Measurements from ENCODE around the gene HEYL. TPM values are rescaled to one million over a fixed set of nuclear protein-coding genes. Genes with fewer than 3 reads are reported as not detected.

HEYL gene
- total RNA-seq, 1 donor from 2014 or later, result 17.7 TPM

DNA sequence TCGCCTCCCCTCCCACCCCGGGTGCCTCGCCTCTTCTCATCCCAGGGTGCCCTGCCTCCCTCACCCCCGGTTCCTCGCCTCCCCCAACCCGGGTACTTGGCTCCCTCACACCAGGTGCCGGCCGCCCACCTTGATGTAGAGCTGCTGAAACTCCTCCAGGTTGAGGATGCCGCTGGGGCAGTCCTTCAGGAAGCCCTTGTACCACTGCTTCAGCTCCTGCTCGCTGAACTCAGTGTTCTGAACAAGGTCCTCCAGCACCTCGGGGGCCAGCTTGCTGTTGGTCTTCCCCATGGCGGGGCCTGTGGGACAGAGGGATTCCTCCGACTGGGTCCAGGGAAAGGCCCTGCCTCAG, 44.8 kb upstream of the HEYL start:
- H3K4me3 ChIP-seq, result no peak overlapping the region
- TF ChIP-seq, protein P1, sequence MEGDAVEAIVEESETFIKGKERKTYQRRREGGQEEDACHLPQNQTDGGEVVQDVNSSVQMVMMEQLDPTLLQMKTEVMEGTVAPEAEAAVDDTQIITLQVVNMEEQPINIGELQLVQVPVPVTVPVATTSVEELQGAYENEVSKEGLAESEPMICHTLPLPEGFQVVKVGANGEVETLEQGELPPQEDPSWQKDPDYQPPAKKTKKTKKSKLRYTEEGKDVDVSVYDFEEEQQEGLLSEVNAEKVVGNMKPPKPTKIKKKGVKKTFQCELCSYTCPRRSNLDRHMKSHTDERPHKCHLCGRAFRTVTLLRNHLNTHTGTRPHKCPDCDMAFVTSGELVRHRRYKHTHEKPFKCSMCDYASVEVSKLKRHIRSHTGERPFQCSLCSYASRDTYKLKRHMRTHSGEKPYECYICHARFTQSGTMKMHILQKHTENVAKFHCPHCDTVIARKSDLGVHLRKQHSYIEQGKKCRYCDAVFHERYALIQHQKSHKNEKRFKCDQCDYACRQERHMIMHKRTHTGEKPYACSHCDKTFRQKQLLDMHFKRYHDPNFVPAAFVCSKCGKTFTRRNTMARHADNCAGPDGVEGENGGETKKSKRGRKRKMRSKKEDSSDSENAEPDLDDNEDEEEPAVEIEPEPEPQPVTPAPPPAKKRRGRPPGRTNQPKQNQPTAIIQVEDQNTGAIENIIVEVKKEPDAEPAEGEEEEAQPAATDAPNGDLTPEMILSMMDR (IDR thresholded peaks at IDR 0.05), result no peak
- ATAC-seq (no peak), DNase-seq (no peak)
- H3K4me1 ChIP-seq, result peaks cover 4% of the 10 kb centered on the region
- H3K27me3 ChIP-seq, result peaks cover 22% of the 10 kb centered on the region
- intact Hi-C loops (cut with DNase I), result no loop called here
- H3K9me3 ChIP-seq, result no peaks in the 10 kb centered on the region
- no peak overlapping the region for H3K27ac ChIP-seq
- no peaks in the 10 kb centered on the region for H3K36me3 ChIP-seq

GRCh38 chr1:39683591-39684312, 44.3 kb upstream of the HEYL start:
- Histone ChIP-seq H3K36me3 (no peaks in the 10 kb centered on the region), H3K4me3 (no peak overlapping the region), H3K27me3 (peaks cover 20% of the 10 kb centered on the region), H3K9me3 (no peaks in the 10 kb centered on the region), H3K4me1 (peaks cover 4% of the 10 kb centered on the region), H3K27ac (no peak overlapping the region)
- TF ChIP-seq, protein P1 (IDR thresholded peaks at IDR 0.05), result no peak
- DNase-seq (no peak), ATAC-seq (no peak)
- intact Hi-C loops (cut with DNase I), result no loop called here

DNA sequence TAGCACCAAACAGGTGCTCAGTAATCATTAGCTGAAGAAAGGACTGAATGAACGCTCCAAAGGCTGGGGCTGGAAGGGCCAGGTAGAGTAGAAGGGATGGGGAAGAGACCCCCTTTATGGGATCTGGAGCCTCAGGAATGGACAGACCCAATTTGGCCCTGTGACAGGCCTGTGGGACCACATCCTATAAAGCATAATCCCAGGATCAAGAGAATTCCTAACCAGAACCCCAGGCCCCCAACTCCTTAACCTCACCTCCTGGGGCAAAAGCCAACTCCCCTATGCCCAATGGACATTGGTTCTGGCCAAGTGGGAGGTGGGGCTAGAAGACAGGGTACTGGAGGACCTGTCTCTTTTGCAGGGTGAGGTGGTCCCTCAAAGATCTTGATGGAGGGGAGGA, 42.6 kb upstream of the HEYL start:
- ATAC-seq (no peak), DNase-seq (no peak)
- no peaks in the 10 kb centered on the region for H3K9me3 ChIP-seq
- peaks cover 4% of the 10 kb centered on the region for H3K4me1 ChIP-seq
- peaks cover 20% of the 10 kb centered on the region for H3K27me3 ChIP-seq
- intact Hi-C loops (cut with DNase I), result no loop called here
- TF ChIP-seq, protein P1 (IDR thresholded peaks at IDR 0.05), result no peak
- H3K36me3 ChIP-seq, result no peaks in the 10 kb centered on the region
- H3K4me3 ChIP-seq, result no peak overlapping the region
- H3K27ac ChIP-seq, result no peak overlapping the region

- intact Hi-C loops (cut with DNase I), result no loop called here
- H3K9me3 ChIP-seq, result no peaks in the 10 kb centered on the region
- TF ChIP-seq, protein P1 (IDR thresholded peaks at IDR 0.05), result no peak
- H3K36me3 ChIP-seq, result no peaks in the 10 kb centered on the region
- no peak overlapping the region for H3K4me3 ChIP-seq
- ATAC-seq, result no peak
- peaks cover 20% of the 10 kb centered on the region for H3K27me3 ChIP-seq
- peaks cover 4% of the 10 kb centered on the region for H3K4me1 ChIP-seq
- no peak overlapping the region for H3K27ac ChIP-seq
- no peak for DNase-seq
These were observed 41.9 kb upstream of the HEYL start for GRCh38 chr1:39681294-39681693.

DNA sequence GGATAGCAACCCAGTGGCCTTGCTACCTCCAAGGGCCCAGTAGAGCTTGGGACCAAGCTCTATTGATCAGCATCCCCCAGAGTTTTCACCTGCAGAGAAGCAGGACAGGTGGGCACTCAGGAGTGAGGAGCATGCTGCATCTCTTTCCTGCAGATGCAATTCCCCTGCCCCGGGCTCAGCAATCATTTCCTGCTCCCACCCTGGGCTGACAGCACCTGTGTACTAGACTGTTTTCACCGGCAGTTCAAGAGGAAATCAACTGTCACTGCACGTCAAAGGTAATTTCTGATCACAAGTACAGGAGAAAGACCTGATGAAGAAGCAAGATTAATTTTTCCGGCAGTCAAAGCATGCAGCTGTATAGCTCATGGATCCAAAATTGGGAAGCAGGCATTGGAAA, 41.3 kb upstream of the HEYL start:
- intact Hi-C loops (cut with DNase I), result no loop called here
- no peak overlapping the region for H3K4me3 ChIP-seq
- no peaks in the 10 kb centered on the region for H3K9me3 ChIP-seq
- ATAC-seq, result no peak
- DNase-seq, result no peak
- no peak overlapping the region for H3K27ac ChIP-seq
- peaks cover 4% of the 10 kb centered on the region for H3K4me1 ChIP-seq
- TF ChIP-seq, protein P1 (IDR thresholded peaks at IDR 0.05), result no peak
- H3K36me3 ChIP-seq, result no peaks in the 10 kb centered on the region
- peaks cover 20% of the 10 kb centered on the region for H3K27me3 ChIP-seq

- Histone ChIP-seq H3K9me3 (no peaks in the 10 kb centered on the region), H3K36me3 (no peaks in the 10 kb centered on the region), H3K4me3 (no peak overlapping the region), H3K4me1 (peaks cover 4% of the 10 kb centered on the region), H3K27me3 (peaks cover 19% of the 10 kb centered on the region), H3K27ac (no peak overlapping the region)
- DNase-seq, result no peak
- TF ChIP-seq, protein P1 (IDR thresholded peaks at IDR 0.05), result no peak
- intact Hi-C loops (cut with DNase I), result no loop called here
- no peak for ATAC-seq
These were observed 40.4 kb upstream of the HEYL start for GRCh38 chr1:39679821-39680220.
